Measurements from ENCODE around the gene LEPROT.

GRCh38 chr1:65457868-65458267, 37.4 kb downstream of the LEPROT start:
- TF ChIP-seq POLR2A (IDR thresholded peaks at IDR 0.05) (no peak), CTCF (IDR thresholded peaks at IDR 0.05) (no peak)

All from right lobe of liver (tissue), 4 donors.